Nephron progenitor cell (in vitro differentiated cells): ENCODE measurements around the gene NAPEPLD.
"Not testable (repeated sequence)": the region's sequence is repeated elsewhere in the genome, so short reads cannot be mapped to it uniquely, and the experiment has no call there.

Experiments
- DNase-seq: peaks from one replicate; pipeline ENCODE4 v3.0.0; 2021
- H3K27ac Mint-ChIP-seq: 2 replicates; pipeline ENCODE4 v1.8.0; 2021; ENCODE audit warnings: mild to moderate bottlenecking, moderate library complexity, mixed read lengths
- H3K27me3 Mint-ChIP-seq: 2 replicates; pipeline ENCODE4 v1.8.0; 2021; ENCODE audit warnings: mild to moderate bottlenecking, low read depth, mixed read lengths; ENCODE audit not compliant: poor library complexity
- H3K36me3 Mint-ChIP-seq: 2 replicates; pipeline ENCODE4 v1.8.0; 2021; ENCODE audit warnings: low read depth, mixed read lengths
- H3K4me1 Mint-ChIP-seq: 2 replicates; pipeline ENCODE4 v1.8.0; 2021; ENCODE audit warnings: mixed read lengths
- H3K4me3 Mint-ChIP-seq: 2 replicates; pipeline ENCODE4 v1.8.0; 2021; ENCODE audit warnings: mild to moderate bottlenecking, moderate library complexity, mixed read lengths
- H3K9me3 Mint-ChIP-seq: 2 replicates; pipeline ENCODE4 v1.8.0; 2021; ENCODE audit warnings: mild to moderate bottlenecking, moderate library complexity, mixed read lengths
- TF ChIP-seq, protein P1 (sequence below): fragments of 200-600 bp; sonication (generic); IDR thresholded peaks from 2 replicates; pipeline ENCODE4 v1.5.0; 2021; ENCODE audit warnings: antibody characterized with exemption

Gene NAPEPLD

GRCh38 chr7:103116991-103117390, 31.9 kb downstream of the NAPEPLD start:
- no peaks in the 10 kb centered on the region for H3K27me3 Mint-ChIP-seq
- TF ChIP-seq, protein P1, sequence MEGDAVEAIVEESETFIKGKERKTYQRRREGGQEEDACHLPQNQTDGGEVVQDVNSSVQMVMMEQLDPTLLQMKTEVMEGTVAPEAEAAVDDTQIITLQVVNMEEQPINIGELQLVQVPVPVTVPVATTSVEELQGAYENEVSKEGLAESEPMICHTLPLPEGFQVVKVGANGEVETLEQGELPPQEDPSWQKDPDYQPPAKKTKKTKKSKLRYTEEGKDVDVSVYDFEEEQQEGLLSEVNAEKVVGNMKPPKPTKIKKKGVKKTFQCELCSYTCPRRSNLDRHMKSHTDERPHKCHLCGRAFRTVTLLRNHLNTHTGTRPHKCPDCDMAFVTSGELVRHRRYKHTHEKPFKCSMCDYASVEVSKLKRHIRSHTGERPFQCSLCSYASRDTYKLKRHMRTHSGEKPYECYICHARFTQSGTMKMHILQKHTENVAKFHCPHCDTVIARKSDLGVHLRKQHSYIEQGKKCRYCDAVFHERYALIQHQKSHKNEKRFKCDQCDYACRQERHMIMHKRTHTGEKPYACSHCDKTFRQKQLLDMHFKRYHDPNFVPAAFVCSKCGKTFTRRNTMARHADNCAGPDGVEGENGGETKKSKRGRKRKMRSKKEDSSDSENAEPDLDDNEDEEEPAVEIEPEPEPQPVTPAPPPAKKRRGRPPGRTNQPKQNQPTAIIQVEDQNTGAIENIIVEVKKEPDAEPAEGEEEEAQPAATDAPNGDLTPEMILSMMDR = no peak
- no peaks in the 10 kb centered on the region for H3K4me1 Mint-ChIP-seq
- peaks cover 43% of the 10 kb centered on the region for H3K36me3 Mint-ChIP-seq
- H3K27ac Mint-ChIP-seq = no peak overlapping the region
- H3K4me3 Mint-ChIP-seq = no peak overlapping the region
- peaks cover 5% of the 10 kb centered on the region for H3K9me3 Mint-ChIP-seq
- no peak for DNase-seq

DNA sequence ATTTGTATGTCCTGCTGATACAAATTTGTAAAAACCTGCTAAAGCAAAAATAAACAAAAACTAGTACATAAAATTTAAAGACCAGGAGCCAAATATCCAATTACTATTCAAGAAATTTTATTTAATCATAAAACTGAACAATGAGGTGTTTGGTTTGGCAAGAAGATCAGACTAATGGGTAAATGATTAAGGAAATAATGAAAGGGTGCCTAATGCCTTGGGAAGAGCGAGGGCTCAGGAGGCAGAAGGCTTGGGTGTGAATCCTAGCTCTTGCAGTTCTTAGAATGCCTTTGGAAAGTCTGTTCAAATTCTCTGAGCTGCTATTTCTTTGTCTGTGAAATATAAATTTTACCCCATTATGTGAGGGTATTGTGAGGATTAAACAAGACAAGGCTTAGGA, 32.4 kb downstream of the NAPEPLD start:
- Mint-ChIP-seq H3K27ac (no peak overlapping the region), H3K4me1 (no peaks in the 10 kb centered on the region)

DNA sequence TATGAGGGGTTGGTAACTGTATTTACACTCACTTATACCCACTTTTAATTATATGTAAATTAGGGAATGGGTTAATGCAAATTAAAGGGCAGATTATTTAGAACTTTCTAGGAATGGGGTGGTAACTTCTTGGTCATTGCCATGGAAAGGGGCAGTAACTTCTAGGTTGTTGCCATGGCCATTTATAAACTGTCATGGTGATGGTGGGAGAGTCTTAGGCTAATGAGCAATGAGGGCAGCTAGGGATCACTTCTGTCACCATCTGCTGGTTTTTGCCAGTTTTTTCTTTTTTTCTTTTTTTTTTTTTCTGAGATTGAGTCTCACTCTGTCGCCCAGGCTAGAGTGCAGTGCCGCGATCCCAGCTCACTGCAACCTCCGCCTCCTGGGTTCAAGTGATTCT, 33.1 kb downstream of the NAPEPLD start:
- Mint-ChIP-seq H3K27ac (peak overlapping the region; percentile 87), H3K4me3 (no peak overlapping the region), H3K4me1 (no peaks in the 10 kb centered on the region), H3K36me3 (peaks cover 43% of the 10 kb centered on the region), H3K27me3 (no peaks in the 10 kb centered on the region), H3K9me3 (peaks cover 18% of the 10 kb centered on the region)
- no peak for DNase-seq
- TF ChIP-seq, protein P1 = no peak

More for the DNA sequence above, 32.4 kb downstream of the NAPEPLD start:
- Mint-ChIP-seq H3K9me3 (peaks cover 10% of the 10 kb centered on the region), H3K27me3 (no peaks in the 10 kb centered on the region), H3K36me3 (peaks cover 43% of the 10 kb centered on the region), H3K4me3 (no peak overlapping the region)
- no peak for DNase-seq
- TF ChIP-seq, protein P1 = no peak

- no peaks in the 10 kb centered on the region for H3K4me1 Mint-ChIP-seq
- H3K36me3 Mint-ChIP-seq = peaks cover 47% of the 10 kb centered on the region
- DNase-seq = no peak
- TF ChIP-seq, protein P1 = no peak
- no peaks in the 10 kb centered on the region for H3K27me3 Mint-ChIP-seq
- H3K9me3 Mint-ChIP-seq = peaks cover 29% of the 10 kb centered on the region
- H3K27ac Mint-ChIP-seq = peak overlapping the region; percentile 3
- no peak overlapping the region for H3K4me3 Mint-ChIP-seq
Observed at GRCh38 chr7:103114576-103115008, 34.3 kb downstream of the NAPEPLD start.

DNA sequence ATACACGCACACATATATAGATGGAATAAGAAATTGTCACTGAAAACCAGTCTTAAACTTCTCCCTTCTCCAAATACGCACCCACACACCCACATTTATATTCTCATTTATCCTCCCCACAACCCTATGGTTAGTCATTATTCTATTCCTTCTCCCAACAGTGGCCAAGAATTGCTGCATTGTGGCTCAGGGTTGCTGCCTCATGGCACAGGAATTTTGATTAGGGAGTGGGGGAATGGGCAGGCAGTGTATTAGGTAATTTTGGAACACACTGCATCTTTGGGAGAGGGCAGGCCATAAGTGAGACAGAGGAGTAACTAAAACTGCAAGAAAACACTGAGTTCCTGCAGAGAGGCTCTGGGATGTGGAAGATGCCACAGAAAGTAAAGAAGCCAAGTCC, 35.7 kb downstream of the NAPEPLD start:
- Mint-ChIP-seq H3K4me1 (no peaks in the 10 kb centered on the region), H3K4me3 (no peak overlapping the region), H3K9me3 (peaks cover 35% of the 10 kb centered on the region), H3K27ac (peak overlapping the region; percentile 16), H3K36me3 (peaks cover 55% of the 10 kb centered on the region), H3K27me3 (no peaks in the 10 kb centered on the region)
- DNase-seq = no peak
- TF ChIP-seq, protein P1 = no peak

DNA sequence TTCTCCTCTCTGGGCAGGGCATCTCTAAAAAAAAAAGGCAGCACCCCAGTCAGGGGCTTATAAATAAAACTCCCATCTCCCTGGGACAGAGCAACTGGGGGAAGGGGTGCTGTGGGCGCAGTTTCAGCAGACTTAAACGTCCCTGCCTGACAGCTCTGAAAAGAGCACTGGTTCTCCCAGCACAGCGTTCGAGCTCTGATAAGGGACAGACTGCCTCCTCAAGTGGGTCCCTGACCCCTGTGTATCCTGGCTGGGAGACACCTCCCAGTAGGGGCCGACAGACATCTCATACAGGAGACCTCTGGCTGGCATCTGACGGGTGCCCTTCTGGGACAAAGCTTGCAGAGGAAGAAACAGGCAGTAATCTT, 42.2 kb downstream of the NAPEPLD start:
- H3K36me3 Mint-ChIP-seq = peaks cover 74% of the 10 kb centered on the region
- H3K4me3 Mint-ChIP-seq = peak overlapping the region; percentile 41
- not testable (repeated sequence) for DNase-seq, H3K27me3 Mint-ChIP-seq
- H3K9me3 Mint-ChIP-seq = peaks cover 30% of the 10 kb centered on the region
- H3K4me1 Mint-ChIP-seq = peaks cover 30% of the 10 kb centered on the region
- H3K27ac Mint-ChIP-seq = peak overlapping the region; percentile 52
